K562 (cell line): ENCODE measurements around the gene S100A1. TPM values are rescaled to one million over a fixed set of nuclear protein-coding genes. Genes with fewer than 3 reads are reported as not detected.

Source experiments
- ATF2 ChIP-seq: sonication (generic); formaldehyde crosslinking; IDR thresholded peaks from 2 replicates; pipeline ENCODE4 v1.8.1; 2022; ENCODE audit warnings: missing genetic modification reagents
- DMBX1 ChIP-seq: fragments of 250-450 bp; sonication (Bioruptor Pico); IDR thresholded peaks from 2 replicates; pipeline ENCODE4 v1.8.0; 2022; ENCODE audit warnings: inconsistent platforms, mild to moderate bottlenecking, moderate library complexity, borderline replicate concordance
- ELK1 ChIP-seq: sonication (generic); formaldehyde crosslinking; IDR thresholded peaks from 2 replicates; pipeline ENCODE4 v1.8.1; 2022; ENCODE audit warnings: missing genetic modification reagents
- ETS2 ChIP-seq: IDR thresholded peaks from 2 replicates; pipeline ENCODE4 v1.6.1; 2016; ENCODE audit warnings: borderline replicate concordance, missing genetic modification characterization, mild to moderate bottlenecking, moderate library complexity, missing compliant biosample characterization; ENCODE audit not compliant: poor library complexity, severe bottlenecking
- HNRNPK ChIP-seq: fragments of 200-400 bp; formaldehyde crosslinking; IDR thresholded peaks from one replicate; pipeline ENCODE4 v1.6.1; 2018; ENCODE audit warnings: mild to moderate bottlenecking, low read depth, low read length; ENCODE audit not compliant: poor library complexity, severe bottlenecking
- KLF13 ChIP-seq: fragments of 450-650 bp; IDR thresholded peaks from 2 replicates; pipeline ENCODE4 v1.6.1; 2016; ENCODE audit warnings: missing genetic modification characterization, low read depth, mild to moderate bottlenecking, missing compliant biosample characterization, moderate library complexity, borderline replicate concordance
- KLF16 ChIP-seq: IDR thresholded peaks from 2 replicates; pipeline ENCODE4 v1.6.1; 2016; ENCODE audit warnings: antibody characterized with exemption
- NCOR1 ChIP-seq: fragments of 450-650 bp; IDR thresholded peaks from 2 replicates; pipeline ENCODE4 v1.6.1; 2016; ENCODE audit warnings: mild to moderate bottlenecking, moderate library complexity
- PCBP1 ChIP-seq: fragments of 200-400 bp; formaldehyde crosslinking; IDR thresholded peaks from 2 replicates; pipeline ENCODE4 v1.6.1; 2018; ENCODE audit warnings: mild to moderate bottlenecking, low read depth, low read length; ENCODE audit not compliant: poor library complexity, severe bottlenecking
- POLR2AphosphoS5 ChIP-seq: IDR thresholded peaks from 2 replicates; pipeline ENCODE4 v1.6.1; 2011; ENCODE audit warnings: mild to moderate bottlenecking, low read depth, low read length, moderate library complexity; ENCODE audit not compliant: control insufficient read depth, insufficient read depth
- POU5F1 ChIP-seq: fragments of 150-350 bp; IDR thresholded peaks from 2 replicates; pipeline ENCODE4 v1.6.1; 2014; ENCODE audit warnings: borderline replicate concordance, low read length, low read depth, mild to moderate bottlenecking; ENCODE audit not compliant: partially characterized antibody
- RNF219 ChIP-seq: fragments of 250-450 bp; sonication (Bioruptor Pico); IDR thresholded peaks from 2 replicates; pipeline ENCODE4 v1.5.0; 2022; ENCODE audit warnings: mild to moderate bottlenecking
- STAT6 ChIP-seq: sonication (generic); formaldehyde crosslinking; IDR thresholded peaks from 2 replicates; pipeline ENCODE4 v1.8.1; 2023; ENCODE audit warnings: mild to moderate bottlenecking, missing genetic modification reagents
- XRCC4 ChIP-seq: IDR thresholded peaks from one replicate; pipeline ENCODE4 v1.6.1; 2011; ENCODE audit not compliant: insufficient read depth, insufficient read length; ENCODE audit errors: extremely low read depth
- ZNF512 ChIP-seq: IDR thresholded peaks from 2 replicates; pipeline ENCODE4 v1.6.1; 2016; ENCODE audit warnings: missing genetic modification characterization, missing compliant biosample characterization
- ZNF764 ChIP-seq: fragments of 250-450 bp; sonication (Bioruptor Pico); IDR thresholded peaks from 2 replicates; pipeline ENCODE4 v1.4.0; 2020; ENCODE audit warnings: low read depth, mild to moderate bottlenecking, moderate library complexity
- ZNF780A ChIP-seq: fragments of 250-450 bp; sonication (Bioruptor Pico); IDR thresholded peaks from 2 replicates; pipeline ENCODE4 v1.5.0; 2021; ENCODE audit warnings: mild to moderate bottlenecking
- polyA plus RNA-seq, 8 experiments: library from polyadenylated mRNA; depleted of rRNA in 4 of 8; stranded (reverse) in 5 of 8; unstranded in 3 of 8; fragments of >200 nt; fragmentation: Nextera tagmentation in 2 of 8; fragmentation: Illumina TruSeq in 1 of 8; extraction: Ambion mirVana in 2 of 8; extraction: Trizol in 1 of 8; gene quantifications; 2 replicates each; pipeline versions ENCODE4 v1.2.1 to v1.2.3, GENCODE V29; 2011 to 2014; ENCODE audit warnings: inconsistent platforms in 1 of 8, missing spikeins in 1 of 8
- total RNA-seq, 7 experiments: library from RNA; depleted of rRNA in 6 of 7; stranded (reverse); fragments of >200 nt in 6 of 7; fragmentation: Illumina TruSeq in 2 of 7; extraction: Trizol in 2 of 7; gene quantifications; 2 replicates each; pipeline versions ENCODE4 v1.2.1 to v1.2.3, GENCODE V29; 2011 to 2021; ENCODE audit warnings: low replicate concordance in 1 of 7

Gene S100A1
- total and polyA plus RNA-seq, 9 of the 15 experiments (the other 6 are each of a cell fraction or from before 2014, with no cell fraction given), result 0.44 to 30.1 (median 12.7) TPM

- TF ChIP-seq HNRNPK, result no peak
- TF ChIP-seq ZNF512, result no peak
- TF ChIP-seq DMBX1 (CRISPR knock-in tag), result no peak; the same call in 1 of the 2 replicates
- no peak for TF ChIP-seq PCBP1
- TF ChIP-seq RNF219 (CRISPR knock-in tag), result no peak
- no peak for TF ChIP-seq POU5F1
- TF ChIP-seq ZNF780A (CRISPR knock-in tag), result no peak
- no peak for TF ChIP-seq STAT6 (CRISPR knock-in tag)
- TF ChIP-seq ATF2 (CRISPR knock-in tag), result no peak
- no peak for TF ChIP-seq ZNF764 (CRISPR knock-in tag)
- TF ChIP-seq ELK1 (CRISPR knock-in tag), result no peak
- no peak for TF ChIP-seq ETS2 (tag)
- no peak for TF ChIP-seq KLF13
- peak; percentile 31; the same call in 1 of the 2 replicates for TF ChIP-seq KLF16
- peak; percentile 71 for TF ChIP-seq NCOR1
- no peak for TF ChIP-seq POLR2AphosphoS5
- no peak for TF ChIP-seq XRCC4
Measured at GRCh38 chr1:153608742-153609584, 19.3 kb upstream of the S100A1 start (continued).
